Measurements from ENCODE around the gene ABCG2.
A peak's percentile ranks its signal among the peaks of the same experiment; 100 is the strongest.
"Not testable (repeated sequence)": the region's sequence is repeated elsewhere in the genome, so short reads cannot be mapped to it uniquely, and the experiment has no call there.

ABCG2 gene

DNA sequence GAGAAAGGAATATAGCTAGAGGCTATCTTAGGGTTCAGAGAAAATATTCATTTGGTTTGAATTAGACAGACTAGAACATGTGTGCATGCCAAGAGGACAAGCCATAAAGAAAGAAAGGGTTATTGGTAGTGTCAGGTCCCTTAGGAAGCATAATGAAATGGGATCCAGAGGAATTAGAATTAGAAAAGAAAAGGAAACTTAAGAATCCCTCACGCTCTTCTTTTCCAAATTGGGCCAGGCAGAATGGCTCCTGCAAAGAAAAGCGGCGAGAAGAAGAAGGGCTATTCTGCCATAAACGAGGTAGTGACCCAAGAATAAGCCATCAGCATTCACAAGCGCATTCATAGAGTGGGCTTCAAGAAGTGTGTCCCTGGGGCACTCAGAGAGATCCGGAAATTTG lies 4.9 kb upstream of the ABCG2 start:
- no peak for DNase-seq

DNA sequence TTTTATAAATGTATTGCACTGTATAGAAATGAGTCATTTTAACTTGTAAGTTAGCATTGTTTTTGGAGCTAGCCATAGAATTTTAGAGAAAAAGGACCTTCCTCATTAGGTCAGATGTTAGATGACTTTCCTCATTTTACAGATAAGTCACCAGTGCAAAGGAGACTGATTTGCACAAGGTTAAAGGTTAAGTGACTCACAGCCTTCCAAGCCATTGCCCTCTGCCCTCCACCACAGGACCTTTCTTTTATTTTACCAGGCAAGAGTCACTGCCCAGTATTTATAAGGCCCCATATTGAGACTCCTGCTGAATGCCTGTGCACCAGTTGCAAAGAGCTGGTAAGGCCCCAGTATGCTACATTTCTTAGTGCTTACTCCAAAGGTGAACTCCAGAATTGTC lies 4.2 kb upstream of the ABCG2 start:
- DNase-seq = no peak

- DNase-seq = no peak
Observed at GRCh38 chr4:88159229-88159725, 838 bp upstream of the ABCG2 start.

GRCh38 chr4:88158038-88158488 lies 376 bp downstream of the ABCG2 start:
- DNase-seq = no peak

- DNase-seq = not testable (repeated sequence)
Observed at GRCh38 chr4:88152331-88152730, 6.1 kb downstream of the ABCG2 start.

- DNase-seq = no peak
Observed at GRCh38 chr4:88148560-88148959, 9.9 kb downstream of the ABCG2 start.

GRCh38 chr4:88147799-88148217 lies 10.6 kb downstream of the ABCG2 start:
- no peak for DNase-seq

GRCh38 chr4:88146891-88147290 lies 11.5 kb downstream of the ABCG2 start:
- DNase-seq = no peak

- DNase-seq = no peak
Observed at GRCh38 chr4:88144866-88145300, 13.6 kb downstream of the ABCG2 start.

- DNase-seq = no peak
Observed at GRCh38 chr4:88144048-88144447, 14.4 kb downstream of the ABCG2 start.

DNA sequence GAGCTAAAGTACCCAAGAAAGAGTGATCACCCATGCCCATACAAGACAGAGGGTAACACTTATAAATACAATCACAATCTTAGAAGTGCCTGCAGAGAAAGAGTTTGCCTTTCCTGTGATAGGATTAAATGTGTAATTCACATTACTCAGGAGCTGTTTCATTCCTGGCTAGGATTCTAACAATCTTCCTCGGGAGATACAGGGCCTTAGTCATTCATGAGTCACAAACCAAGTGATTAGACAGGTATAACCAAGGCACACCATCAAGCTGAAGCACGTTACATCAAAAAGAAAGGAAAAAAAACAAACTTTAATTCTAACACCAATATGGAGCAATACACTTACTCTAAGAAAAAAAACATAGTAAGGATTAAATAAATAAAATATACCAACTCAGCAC lies 14.9 kb downstream of the ABCG2 start:
- no peak for DNase-seq

DNA sequence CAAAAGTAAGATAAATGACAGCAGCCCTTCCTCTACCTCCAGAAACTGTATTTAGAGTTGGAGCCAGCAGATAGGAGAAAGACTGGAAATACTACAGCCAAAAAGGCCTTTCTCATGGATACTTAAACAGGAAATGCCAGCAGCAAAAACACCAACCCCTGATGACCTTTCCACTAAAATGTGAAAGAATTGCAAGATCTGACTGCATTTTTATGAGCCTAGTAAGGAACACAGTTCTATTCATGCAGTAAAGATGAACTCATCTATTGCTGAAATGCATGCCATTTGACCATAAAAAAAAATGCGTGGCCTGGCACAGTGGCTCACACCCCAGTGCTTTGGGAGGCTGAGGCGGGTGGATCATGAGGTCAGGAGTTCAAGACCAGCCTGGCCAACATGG lies 19.9 kb downstream of the ABCG2 start:
- DNase-seq = peak; percentile 3

- no peak for DNase-seq
Observed at GRCh38 chr4:88137112-88137511, 21.3 kb downstream of the ABCG2 start.

- no peak for DNase-seq
Observed at GRCh38 chr4:88136249-88136648, 22.2 kb downstream of the ABCG2 start.

- DNase-seq = no peak
Observed at GRCh38 chr4:88135356-88135663, 23.1 kb downstream of the ABCG2 start.

GRCh38 chr4:88134536-88135355 lies 23.7 kb downstream of the ABCG2 start:
- no peak for DNase-seq

- DNase-seq = no peak
Observed at GRCh38 chr4:88134111-88134510, 24.3 kb downstream of the ABCG2 start.

DNA sequence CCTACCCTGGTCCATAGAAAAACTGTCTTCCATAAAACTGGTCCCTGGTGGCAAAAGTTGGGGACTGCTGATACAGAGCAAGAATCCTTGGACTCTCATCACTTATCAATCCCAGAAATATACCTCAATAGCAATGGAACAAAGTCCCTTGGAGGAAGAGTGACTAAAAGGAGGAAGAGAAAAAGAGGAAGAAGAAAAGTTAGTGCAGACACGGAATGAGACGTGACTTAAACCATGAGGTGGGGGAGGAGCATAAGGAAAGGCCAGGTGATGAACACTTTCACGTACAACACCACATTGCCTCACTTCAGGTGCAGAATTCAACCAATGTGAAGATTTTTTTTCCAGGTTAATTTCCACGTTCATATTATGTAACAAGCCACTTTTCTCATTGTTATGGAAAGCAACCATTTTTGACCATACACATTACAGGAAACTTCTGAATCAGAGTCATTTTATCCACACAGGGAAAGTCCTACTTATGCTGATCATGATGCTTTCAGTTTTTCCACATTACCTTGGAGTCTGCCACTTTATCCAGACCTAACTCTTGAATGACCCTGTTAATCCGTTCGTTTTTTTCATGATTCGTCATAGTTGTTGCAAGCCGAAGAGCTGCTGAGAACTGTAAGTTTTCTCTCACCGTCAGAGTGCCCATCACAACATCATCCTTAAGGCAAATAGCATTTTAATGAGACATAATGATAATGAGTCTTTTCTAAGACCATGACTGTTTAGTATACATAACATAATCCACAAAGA lies 27.7 kb downstream of the ABCG2 start:
- no peak for DNase-seq

GRCh38 chr4:88130003-88130402 lies 28.4 kb downstream of the ABCG2 start:
- no peak for DNase-seq

DNA sequence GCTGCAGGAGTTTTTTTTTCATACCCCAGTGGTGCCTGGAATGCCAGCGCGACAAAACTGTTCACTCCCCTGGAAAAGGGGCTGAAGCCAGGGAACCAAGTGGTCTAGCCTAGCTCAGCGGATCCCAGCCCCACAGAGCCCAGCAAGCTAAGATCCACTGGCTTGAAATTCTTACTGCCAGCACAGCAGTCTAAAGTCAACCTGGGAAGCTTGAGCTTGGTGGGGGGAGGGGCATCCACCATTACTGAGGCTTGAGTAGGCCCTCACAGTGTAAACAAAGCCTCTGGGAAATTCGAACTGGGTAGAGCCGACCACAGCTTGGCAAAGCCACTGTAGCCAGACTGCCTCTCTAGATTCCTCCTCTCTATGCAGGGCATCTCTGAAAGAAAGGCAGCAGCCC lies 36.2 kb downstream of the ABCG2 start:
- not testable (repeated sequence) for DNase-seq

- DNase-seq = no peak
Observed at GRCh38 chr4:88119943-88120342, 38.5 kb downstream of the ABCG2 start.

DNA sequence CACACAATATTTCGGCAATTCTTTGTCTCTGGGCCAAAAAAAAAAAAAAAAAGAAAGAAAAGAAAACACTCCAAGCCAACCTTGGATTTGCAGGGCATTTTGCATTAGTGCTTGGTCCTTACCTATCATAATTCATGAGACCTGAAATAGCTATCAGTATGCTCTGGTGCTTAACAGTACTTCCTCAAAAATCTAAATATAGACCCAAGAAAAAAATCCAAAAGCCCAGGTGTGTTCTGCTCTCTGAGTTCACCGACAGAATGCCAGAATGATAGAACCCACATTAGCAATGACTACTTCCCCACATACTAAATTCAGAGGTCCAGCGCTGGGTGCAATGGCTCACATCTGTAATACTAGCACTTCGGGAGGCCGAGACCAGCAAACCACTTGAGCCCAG lies 42.9 kb downstream of the ABCG2 start:
- DNase-seq = no peak

DNA sequence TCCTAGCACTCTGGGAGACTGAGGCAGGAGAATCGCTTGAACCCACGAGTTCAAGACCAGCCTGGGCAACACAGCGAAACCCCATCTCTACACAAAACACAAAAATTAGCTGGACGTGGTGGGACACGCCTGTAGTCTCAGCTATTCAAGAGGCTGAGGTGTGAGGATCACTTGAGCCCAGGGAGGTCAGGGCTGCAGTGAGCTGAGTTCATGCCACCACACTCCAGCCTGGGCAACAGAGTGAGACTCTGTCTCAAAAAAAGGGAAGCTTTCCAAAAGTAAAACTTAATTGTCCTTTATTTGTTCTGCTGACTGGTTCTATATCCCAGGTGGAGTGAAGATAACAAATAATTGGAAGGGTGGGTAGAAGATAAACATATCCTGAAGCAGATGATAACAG lies 45.6 kb downstream of the ABCG2 start:
- DNase-seq = no peak

GRCh38 chr4:88110826-88111225 lies 47.6 kb downstream of the ABCG2 start:
- DNase-seq = no peak

All from GOT3 (cell line).